NCI-H1417 (cell line): ENCODE results near the gene DDX27.
"Not testable (repeated sequence)": the region's sequence is repeated elsewhere in the genome, so short reads cannot be mapped to it uniquely, and the experiment has no call there.

Source experiments
- DNase-seq, 3 experiments: peaks; one replicate each; lab custom pipeline; 2025; lab: John Stamatoyannopoulos, UW

DDX27 gene, protein sequence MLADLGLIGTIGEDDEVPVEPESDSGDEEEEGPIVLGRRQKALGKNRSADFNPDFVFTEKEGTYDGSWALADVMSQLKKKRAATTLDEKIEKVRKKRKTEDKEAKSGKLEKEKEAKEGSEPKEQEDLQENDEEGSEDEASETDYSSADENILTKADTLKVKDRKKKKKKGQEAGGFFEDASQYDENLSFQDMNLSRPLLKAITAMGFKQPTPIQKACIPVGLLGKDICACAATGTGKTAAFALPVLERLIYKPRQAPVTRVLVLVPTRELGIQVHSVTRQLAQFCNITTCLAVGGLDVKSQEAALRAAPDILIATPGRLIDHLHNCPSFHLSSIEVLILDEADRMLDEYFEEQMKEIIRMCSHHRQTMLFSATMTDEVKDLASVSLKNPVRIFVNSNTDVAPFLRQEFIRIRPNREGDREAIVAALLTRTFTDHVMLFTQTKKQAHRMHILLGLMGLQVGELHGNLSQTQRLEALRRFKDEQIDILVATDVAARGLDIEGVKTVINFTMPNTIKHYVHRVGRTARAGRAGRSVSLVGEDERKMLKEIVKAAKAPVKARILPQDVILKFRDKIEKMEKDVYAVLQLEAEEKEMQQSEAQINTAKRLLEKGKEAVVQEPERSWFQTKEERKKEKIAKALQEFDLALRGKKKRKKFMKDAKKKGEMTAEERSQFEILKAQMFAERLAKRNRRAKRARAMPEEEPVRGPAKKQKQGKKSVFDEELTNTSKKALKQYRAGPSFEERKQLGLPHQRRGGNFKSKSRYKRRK

DNA sequence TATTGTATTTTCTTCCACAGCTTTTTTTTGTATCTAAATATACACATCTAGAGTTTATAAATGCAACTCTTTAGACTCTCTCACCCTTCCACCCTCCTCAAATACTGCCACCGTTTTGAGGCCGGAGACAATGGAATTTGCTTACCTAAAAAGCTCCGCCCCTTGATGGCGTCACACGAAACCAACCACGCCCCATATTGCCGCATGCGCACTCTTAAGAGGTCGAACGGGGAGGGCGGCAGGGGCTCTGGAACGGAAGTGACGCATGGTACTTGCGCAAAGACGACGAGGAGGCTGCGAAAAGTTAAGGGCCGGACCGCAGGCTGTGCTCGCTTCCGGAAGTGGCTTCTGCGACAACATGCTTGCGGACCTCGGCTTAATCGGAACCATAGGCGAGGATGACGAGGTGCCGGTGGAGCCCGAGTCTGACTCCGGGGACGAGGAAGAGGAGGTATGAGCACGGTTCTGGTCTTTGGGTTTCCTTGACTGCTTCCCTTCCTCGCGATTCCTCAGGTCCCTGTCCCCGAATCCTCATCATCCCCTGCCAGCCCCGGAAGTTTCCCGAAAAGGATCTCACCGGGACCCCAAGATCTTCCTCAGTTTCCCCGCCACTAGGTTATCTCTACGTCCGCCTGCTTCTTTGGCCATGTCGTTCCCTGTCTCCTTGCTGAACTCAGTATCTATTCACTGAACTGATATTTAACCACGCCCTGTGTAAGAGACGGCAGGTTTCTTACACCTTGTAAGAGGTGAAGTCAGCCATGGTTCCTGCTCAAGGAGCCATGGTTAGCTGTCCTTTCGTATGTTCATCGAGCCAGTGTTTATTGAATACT, at the start of gene DDX27:
TSS of gene DDX27 (plus strand) at position 326 of the 833 bp plus-strand sequence. CDS start at position 359, 33 bp downstream.
- peak; percentile 98 to 100 (median 99) for DNase-seq

DNA sequence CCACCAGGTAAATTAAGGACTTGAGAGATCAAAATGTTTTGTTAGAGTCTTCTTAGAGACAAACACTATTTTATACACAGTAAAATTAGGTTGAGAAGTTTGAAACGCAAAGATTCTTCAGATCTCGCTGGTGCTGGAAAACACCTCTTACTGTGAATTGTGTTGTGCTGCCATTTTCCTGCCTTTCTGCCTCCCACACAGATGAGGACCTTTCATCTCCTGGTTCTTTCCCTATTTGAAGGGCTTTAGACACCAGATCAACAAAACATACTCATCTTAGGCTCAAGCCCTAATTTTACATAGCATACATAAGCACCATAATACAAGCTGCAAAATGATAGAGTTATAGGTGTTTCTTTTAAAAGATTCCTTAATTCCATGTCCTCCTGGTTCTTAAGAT, 49.7 kb upstream of the DDX27 start:
- no peak for DNase-seq

DNA sequence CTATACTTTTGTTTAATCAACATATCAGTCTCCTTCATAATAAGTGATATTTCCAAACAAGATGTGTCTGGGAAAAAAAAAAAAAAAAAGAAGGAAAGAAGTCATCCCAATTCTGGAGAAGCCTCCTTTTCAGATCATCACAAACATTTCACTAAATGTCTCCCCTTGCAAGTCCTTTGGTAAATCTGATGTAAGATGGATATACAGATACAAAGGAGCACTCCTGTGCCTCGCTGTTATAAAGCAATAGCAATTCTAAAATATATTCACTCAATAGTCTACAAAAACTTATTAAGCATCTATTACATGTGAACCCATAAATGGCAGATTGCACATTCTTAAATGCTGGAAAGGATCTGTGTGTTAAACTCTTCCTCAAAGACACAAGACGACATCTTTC, 48.5 kb upstream of the DDX27 start:
- no peak for DNase-seq

DNA sequence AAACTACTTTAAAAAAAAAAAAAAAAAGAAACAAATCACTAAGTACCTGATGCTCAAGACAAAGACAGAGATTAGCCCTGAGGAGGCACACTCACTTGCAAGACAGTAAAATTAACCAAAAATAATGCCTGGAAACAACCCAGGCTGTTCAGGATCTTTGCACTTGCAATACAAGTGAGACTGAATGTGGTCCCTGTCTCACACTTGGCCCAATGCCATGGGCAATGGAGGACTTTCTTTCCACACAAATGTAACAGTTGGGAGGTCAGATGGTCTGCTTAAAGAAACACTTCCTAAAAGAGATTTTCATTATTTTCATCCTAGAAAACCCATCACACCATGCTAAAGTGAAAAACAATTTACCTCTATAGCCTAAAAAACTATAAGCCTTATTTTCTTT, 47.3 kb upstream of the DDX27 start:
- no peak for DNase-seq

DNA sequence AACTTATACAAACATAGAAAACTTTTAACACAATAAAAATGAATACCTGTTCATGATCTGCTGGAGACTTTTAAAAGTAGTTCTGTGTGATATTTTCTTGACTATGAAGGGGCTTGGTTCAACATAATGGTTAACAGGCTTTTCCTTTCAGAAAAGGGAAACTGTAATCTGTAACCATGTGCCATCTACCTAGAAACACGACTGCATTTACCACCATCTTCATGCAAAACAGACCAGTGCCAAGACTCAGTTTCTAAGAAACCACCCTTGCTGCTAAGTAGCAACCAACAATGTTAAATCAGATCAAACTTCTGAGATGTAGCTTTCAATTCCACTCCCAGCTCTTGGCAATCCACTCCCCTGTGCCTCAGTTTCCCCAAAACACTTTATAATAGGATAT, 46.8 kb upstream of the DDX27 start:
- no peak for DNase-seq

DNA sequence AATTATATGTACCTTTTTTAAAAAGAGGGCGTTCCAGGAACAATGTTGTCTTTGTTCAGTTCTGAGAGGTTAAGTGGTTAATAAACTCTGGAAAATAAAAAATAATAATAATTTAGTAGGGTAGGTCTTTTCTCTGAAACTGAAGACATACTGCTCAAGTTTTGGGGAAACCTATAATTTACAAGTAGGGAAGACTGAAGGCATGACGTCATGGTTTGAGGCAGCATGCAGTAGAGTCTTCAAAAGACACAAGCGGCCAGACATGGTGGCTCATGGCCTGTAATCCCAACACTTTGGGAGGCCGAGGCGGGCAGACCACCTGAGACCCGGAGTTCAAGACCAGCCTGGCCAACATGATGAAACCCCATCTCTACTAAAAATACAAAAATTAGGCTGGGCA, 45.0 kb upstream of the DDX27 start:
- no peak for DNase-seq

DNA sequence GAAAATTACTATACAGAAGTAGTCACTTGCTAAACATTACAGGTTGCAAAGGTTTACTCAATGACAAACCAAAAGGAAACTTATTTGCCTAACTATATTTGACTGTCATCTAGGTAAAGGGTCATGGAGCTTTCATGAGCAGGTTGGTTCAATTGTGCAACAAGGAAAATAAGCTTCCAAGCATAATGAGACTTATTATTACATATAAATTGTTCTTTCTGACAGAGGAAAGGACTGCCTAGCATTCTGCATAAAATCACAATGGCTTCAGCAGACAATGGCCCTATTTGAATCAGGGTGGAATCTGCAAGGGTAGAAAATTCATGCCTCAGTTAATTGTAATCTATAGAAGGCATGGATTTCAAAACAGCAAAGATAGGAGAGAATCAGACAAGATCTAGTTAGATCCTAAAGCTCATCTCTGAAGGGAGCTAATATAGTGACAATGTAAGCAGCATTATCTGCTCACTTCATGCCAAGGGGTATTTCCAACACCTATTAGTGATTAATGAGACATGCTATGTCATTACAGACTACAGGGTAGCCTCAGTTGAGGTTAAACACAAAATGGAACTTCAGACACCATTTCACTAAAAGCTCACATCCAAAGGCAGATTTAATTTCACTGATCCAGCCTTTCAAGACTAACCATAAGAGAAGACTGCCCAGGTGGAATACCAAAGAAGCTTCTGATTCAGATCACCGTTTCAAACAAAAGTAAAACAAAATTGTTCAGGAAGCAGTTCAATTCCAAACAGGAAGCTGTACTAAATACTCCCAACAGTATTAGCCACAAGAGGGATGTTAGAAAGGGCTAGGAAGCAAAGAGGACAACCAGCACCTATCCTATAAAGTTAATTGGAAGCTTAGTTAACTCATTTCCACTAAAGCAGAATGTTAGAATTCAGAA, 39.6 kb upstream of the DDX27 start:
- DNase-seq: peak in 1 of 3 experiments; percentile 35

DNA sequence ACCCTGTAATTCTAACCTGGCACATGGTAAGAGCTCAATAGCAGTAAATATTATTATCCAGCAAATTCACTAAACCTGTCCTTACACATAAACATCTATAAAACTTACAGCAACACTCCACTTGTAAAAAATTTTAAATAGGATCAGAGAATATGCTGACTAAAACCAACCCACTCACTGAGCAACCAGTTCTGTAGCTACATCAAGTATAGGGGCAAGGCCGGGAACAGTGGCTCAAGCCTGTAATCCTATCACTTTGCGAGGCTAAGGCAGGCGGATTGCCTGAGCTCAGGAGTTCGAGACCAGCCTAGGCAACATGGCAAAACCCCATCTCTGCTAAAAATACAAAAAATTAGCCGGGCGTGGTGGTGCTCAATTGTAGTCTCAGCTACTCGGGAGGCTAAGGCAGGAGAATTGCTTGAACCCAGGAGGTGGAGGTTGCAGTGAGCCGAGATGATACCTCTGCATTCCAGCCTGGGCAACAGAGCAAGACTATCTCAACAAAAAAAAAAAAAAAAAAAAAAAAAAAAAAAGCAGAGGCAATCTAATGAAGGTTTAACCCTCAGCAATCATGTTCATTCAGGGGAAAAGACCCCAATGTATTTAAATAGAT, 37.8 kb upstream of the DDX27 start:
- no peak for DNase-seq

DNA sequence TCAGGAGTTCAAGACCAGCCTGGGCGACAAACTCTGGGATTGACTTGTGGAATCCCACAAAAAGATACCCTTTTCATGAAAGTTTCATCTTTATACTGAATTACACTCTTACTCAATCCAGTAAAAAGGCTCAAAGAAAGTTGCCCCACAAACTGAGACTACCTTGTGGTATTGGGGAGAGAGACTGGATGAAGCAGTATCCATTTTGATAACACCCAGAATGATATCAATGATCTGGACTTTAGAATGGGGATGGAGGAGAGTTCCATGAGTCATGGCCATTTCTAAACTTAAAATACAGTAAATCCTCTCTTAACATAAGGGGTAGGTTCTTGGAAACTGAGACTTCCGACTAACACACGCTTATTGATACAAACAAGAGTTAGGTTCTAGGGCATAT, 35.8 kb upstream of the DDX27 start:
- no peak for DNase-seq

DNA sequence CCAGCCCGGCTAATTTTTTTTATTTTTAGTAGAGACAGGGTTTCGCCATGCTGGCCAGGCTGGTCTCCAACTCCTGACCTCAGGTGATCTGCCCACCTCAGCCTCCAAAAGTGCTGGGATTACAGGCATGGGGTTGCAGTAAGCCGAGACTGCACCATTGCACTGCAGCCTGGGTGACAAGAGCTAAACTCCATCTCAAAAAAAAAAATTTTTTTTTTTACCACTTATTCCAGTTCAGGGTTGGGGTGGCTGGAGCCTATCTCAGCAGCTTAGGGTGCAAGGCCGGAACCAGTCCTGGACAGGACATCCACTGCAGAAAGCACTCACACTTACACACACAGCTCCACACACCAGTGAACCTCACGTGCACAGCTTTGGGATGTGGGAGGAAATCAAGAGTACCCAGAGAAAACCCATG, 35.1 kb upstream of the DDX27 start:
- not testable (repeated sequence) for DNase-seq

DNA sequence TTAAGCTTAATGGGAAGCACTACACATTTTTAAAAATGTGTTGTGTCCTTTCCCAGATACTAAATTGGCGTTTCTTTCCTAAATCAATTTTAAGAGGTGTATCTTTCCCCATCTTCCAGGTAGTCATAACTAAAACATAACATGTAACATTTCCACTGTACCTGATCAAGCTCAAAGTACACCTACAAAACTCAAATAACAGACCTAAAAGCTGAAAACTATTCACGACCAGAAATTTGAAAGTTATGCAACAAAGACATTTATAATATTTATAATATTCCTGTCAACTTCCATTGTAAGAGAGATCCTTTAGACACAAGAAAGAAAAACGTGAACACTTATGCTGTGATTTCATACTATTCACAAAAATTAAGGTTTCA, 34.5 kb upstream of the DDX27 start:
- DNase-seq: no peak

DNA sequence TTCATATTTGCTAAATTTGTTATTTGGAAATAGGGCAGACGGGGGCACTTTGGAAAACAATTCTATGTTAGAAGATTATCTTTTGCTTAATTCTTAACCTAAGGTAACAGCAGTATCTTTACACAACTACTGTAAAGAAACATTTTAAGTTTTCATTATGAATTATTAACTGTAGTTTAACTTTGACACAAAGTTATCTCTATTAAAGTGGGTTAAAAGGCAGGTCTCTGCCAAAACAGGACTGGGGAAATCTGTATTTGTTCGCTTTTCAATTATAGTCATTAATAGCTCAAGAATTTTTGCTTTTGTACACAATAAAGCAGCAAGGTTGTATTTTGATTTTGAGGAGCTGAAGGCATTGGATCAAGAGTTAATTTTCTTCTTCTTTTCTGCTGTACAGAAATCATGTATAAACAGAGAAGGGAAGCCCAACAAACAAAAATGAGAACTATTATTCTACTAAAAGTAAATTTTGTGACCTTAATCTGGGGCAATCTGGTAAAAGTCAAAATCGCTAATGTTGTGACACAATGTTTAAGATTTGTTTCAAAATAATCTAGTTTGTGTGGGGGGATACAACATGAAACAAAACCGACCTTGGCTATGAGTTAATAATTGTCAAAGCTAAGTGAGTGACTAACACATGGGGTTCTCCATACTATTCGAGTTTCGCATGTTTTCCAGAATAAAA, 34.0 kb upstream of the DDX27 start:
- DNase-seq: no peak

DNA sequence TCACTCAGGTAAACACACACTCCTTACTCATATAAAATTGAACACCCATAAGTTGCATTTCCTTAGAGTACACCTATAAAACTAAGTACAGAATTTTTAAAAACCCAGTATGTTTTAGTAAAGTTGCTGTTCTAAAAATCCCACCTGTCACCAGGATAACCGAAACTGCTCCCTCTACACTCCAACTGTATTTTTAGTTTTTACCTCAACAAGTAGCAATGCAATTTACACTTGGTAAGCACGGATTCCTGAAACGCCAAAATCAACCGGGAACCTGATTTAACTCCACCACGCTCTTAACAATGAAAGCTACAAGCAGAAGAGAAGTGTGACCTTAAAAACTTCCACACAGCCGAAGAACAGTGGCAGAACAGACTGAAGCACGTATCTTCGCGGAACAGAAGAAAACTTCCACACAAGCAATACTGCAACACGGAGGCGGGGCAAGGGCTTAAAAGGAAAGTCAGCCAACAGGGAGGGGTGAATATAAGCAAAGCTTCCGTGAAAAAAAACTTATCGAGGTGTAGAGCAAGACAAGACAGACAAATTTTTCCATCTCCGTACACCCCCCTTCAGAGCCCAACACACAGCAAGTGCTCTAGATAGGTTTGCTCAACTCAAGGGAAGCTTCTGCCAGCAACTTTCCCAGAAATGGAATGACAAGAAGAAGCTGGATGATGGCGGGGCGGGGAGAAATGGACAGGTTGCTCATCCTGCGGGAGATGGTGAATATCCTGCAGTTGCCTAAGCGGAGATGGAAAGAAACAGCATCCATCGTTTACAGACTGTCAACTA, 32.5 kb upstream of the DDX27 start:
- peak in 2 of 3 experiments; percentile 54 to 56 for DNase-seq

DNA sequence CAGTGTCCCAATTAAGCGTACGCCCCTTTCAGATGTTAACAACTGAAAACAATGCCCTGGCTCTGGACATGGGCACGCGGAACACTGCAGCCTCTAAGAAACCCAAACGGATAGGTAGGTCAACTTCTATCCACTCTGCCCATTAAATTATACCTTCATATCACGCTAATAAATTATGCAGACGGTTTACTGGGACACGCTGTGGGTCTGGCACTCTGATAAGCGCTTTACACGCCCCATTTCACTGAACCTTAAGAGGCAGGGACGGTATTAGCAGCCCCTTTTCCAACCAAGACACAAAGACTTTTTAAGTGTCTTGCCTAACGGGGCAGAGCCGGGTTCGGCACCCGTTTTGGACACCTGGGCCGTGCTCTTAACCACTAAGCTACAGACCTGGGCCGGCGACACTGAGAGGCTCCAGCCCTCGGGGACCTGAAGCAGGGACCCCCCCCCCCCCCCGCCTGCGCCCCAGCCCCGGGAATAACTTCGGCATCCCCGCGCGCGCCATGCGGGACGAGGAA, 31.8 kb upstream of the DDX27 start:
- peak in 2 of 3 experiments; percentile 28 to 67 for DNase-seq

DNA sequence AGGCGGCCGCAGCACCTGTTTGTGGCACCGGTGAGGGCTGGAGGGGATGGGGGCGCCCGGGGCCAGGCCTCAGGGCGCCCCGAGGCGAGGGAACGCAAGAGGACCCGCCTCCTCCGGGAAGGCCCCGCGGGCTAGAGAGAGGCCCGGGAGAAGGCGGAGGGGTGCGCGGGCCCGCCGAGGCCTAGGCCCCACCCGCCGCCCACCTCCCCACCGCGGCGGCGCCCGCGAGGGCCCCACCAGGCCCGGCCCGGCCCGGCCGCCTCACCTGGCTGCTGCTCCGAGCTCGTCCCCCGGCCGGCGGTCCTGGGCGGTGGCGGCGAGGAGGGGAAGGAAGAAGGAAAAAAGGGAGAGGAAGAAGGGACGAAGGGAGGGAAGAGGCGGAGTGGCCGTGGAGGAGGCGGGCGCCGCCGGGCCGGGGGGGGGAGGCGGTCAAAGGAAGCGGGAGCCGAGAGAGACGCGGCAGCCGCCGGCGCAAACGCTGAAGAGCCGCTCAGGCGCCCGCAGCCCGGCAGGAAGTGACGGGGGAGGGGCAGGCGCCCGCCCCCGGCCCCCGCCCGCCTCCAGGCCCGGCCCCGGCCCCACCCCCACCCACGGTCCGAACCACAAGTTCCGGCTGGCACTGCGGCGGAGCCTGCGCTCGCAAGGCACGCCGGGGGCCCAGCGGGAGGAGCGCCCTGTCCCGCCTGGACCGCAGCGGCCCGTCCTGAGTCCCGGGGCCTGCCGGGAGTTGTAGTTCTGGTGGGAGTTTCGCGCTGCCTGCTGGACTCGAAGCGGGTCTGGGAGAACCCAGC, 31.2 kb upstream of the DDX27 start, which contains the start of gene STAU1:
TSS of gene STAU1 (minus strand) at position 484 of the 791 bp plus-strand sequence. CDS start 22,133 bp downstream, outside the sequence.
- DNase-seq: peak; percentile 94 to 97 (median 96)

DNA sequence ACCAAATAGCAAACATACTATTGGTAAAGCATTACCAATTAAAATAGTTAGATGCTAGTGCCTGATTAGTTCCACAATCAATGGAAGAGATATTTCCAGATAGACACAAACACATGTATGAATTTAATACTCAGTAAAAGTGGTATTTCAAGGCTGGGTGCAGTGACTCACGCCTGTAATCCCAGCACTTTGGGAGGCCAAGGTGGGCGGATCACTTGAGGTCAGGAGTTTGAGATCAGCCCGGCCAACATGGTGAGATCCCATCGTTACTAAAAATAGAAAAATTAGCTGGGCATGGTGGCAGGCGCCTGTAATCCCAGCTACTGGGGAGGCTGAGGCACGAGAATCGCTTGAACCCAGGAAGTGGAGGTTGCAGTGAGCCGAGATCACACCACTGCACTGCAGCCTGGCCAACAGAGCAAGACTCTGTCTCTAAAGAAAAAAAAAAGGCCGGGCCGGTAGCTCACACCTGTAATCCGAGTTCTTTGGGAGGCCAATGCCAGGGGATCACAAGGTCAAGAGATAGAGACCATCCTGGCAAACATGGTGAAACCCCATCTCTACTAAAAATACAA, 26.2 kb upstream of the DDX27 start:
- not testable (repeated sequence) for DNase-seq

DNA sequence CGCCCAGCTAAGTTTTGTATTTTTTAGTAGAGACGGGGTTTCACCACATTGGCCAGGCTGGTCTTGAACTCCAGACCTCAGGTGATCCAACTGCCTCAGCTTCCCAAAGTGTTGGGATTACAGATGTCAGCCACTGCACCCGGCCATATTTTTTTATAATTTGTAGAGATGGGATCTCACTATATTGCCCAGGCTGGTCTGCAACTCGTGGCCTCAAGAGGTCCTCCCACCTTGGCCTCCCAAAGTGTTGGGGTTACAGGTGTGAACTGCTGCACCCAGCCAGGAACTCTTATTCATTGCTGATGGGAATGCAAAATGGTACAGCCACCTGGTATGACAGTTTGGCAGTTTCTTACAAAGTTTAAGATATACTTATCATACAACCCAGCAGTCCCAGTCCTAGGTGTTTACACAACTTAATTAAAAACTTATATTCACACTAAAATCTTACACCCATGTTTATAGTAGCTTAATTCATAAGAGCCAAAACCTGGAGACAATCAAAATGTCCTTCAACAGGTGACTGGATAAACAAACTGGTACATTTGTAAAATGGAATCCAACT, 19.4 kb upstream of the DDX27 start:
- no peak for DNase-seq
